EH (cell line): ENCODE results near the gene PHB1.

Source experiments
- DNase-seq: peaks from one replicate; pipeline ENCODE4 v3.0.0-alpha.2; 2015; ENCODE audit warnings: low read depth

PHB1 gene

GRCh38 chr17:49404906-49405305, 9.8 kb downstream of the PHB1 start:
- peak; percentile 53 for DNase-seq

- DNase-seq: no peak
Observed at GRCh38 chr17:49404361-49404760, 10.3 kb downstream of the PHB1 start.

DNA sequence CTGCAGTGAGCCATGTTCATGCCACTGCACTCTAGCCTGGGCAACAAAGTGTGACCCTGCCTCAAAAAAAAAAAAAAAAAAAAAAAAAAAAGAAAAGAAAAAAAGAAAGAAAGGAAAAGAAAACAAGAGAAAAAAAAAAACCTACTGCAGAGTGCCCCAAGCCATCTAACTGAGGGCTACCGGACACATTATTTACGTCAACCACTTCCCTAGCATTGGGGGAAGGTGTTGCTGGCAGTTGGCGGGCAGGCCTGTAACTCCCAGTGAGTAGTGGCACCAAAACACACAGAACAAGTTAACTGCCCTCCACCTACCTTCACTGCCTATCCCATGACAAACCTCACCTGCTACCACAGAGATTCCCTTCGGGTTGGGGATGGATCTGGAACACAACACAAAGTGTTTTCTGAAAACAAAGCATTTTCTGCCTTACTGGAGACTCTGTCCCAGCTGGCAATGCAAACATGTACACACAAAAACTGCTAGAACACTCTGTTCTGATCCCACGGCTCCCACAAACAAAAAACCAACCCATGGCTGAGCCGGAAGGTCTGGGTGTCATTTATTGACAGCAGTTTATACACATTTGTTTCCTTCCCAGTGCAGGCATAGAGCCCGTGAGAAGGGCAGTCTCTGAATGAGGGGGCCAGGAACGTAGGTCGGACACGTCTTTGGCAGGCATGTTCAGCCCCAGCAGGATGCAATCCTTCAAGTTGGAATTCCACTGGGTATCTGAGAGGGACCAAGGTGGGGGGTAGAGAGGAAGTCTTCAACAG, 11.0 kb downstream of the PHB1 start:
- DNase-seq: no peak

DNA sequence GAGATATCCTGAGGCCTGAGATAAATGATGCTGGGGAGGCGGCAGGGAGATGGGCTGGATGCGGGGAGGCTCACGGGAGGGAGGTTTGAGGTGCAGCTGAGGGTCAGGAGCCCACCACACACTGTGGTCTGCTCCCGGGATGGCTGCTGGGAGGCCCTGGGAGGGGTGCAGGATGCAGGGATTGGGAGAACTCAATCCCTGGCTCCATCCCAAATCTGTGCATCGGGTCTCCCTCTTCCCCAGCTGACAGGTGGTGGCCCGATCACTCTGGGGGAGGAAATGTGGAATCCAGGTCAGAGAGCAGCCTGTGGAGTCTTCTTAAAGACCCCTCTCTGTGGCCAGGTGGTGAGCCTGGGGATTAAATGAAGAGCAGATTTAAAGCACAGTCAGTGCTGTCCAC, 12.0 kb downstream of the PHB1 start:
- no peak for DNase-seq

- no peak for DNase-seq
Observed at GRCh38 chr17:49401971-49402611, 12.6 kb downstream of the PHB1 start.

GRCh38 chr17:49399995-49400394, 14.7 kb downstream of the PHB1 start:
- no peak for DNase-seq

GRCh38 chr17:49397586-49397985, 17.1 kb downstream of the PHB1 start:
- DNase-seq: no peak

DNA sequence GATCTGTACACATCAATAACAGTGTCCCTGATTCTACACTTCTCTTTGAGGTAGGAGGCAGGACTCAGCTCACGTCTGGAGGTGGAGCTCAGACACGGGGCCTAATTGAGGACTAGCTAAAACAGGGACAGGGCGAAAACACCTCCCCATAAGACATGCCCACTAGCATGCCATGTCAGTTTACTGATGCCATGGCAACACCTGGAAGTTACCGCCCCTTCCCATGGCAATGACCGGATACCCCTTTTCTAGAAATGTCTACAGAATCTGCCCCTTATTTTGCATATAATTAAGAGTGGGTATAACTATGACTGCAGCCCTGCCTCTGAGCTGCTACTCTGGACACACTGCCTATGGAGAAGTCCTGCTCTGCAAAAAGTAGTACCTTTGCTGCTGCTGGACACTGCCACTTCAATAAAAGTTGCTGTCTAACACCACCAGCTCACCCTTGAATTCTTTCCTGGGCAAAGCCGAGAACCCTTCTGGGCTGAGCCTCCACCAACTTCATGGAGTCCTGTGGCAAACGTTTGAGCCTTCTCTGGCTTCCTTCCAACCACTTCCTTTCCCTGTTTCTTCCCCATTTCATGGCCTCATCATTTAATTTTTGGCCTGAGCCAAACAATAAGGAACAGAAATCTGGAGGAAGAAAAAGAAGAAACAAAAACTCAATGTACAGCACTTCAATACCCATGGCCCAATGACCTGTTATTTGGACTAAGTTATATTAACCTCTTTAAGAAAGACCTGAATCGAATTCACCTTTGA, 21.0 kb downstream of the PHB1 start:
- DNase-seq: peak; percentile 24

DNA sequence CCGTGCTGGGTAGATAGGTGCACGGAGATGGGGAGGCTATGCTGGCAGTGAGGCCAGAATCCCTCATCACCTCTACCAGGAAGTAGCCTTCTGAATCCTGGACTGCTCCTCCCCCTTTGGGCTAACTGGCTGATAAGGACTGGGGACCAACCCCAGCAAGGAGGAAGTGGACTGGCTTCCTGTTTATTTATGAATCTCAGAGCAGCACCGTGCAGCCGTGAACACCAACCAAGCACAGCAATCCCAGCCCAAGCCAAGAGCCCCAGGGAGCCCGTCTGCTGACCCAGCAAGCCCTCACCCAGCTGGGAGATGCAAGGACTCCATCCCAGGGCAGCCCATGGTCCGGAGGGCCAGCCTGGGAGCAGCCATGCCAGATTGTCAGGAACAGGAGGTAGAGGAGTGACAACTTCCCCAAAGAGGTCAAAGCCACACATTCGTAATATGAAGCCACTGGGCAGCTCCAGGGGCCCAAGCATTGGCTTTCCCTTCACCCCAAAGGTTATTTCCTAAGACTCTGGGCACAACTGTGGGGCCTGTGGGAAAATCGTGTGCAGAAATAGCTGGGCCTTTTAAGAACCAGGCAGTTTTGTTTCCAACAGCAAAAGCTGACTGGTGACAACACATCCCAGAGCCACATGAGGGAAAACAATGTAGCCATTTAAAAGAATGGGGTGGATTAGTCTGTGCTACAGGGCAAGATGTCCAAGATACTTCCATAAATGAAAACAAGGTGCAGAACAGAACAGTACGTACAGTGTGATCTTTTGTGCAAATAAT, 23.9 kb downstream of the PHB1 start:
- peak; percentile 47 for DNase-seq

GRCh38 chr17:49389514-49390347, 25.0 kb downstream of the PHB1 start:
- peak; percentile 78 for DNase-seq

- DNase-seq: peak; percentile 35
Observed at GRCh38 chr17:49388692-49389513, 25.8 kb downstream of the PHB1 start.

DNA sequence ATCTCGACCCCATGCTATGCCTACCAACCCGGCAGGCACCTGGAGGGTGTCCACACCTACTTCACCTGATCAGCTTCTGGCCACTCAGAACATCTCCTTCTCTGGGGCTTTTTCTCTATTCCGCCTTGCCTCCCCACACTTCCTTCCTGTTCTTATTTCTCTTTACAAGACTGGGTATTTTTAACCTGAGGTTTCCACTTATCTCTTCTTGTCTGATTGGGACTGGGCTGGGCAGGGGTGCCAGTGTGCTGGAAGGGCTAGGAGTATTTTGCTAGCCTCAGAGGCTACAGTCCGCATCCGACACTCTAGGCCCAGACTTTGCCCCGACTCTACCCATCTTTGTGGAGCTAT, 26.4 kb downstream of the PHB1 start:
- no peak for DNase-seq

DNA sequence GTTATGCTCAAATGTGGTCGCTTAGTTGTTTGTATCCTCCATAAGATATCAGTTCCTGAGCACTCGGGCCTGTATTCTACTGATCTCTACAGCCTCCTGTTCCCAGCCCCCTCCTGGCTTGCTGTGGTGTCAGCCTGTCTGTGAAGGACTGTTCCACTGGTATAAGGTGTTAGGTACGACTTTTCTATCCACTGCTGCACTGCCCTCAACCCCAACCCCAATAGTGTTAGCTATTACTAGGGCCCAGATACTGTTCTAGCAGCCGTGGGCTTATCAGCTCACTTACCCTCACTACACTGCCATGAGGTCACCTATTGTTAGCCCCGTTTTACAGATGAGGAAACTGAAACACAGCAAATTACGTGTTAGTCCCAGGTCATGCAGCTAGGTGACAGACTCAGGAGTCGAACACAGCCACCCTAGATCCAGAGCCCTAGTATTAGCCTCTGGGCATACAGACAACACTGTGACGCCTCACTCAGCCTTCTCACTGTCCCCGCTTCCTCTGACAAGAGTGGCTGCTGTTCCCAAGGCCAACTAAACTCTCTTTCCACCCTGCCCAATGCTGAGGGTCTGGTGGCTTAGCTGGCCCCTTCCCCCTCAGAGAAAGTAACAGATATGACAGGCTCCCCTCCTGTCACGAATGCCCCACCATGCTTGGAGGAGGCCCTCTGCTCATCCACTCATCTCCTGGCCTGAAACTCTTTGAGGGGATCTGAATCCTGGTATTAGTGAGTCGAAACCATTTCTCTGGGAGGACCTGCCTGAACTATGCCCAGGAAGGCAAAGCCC, 27.0 kb downstream of the PHB1 start:
- no peak for DNase-seq

GRCh38 chr17:49386373-49386772, 28.3 kb downstream of the PHB1 start:
- no peak for DNase-seq

GRCh38 chr17:49384951-49385350, 29.7 kb downstream of the PHB1 start:
- no peak for DNase-seq

DNA sequence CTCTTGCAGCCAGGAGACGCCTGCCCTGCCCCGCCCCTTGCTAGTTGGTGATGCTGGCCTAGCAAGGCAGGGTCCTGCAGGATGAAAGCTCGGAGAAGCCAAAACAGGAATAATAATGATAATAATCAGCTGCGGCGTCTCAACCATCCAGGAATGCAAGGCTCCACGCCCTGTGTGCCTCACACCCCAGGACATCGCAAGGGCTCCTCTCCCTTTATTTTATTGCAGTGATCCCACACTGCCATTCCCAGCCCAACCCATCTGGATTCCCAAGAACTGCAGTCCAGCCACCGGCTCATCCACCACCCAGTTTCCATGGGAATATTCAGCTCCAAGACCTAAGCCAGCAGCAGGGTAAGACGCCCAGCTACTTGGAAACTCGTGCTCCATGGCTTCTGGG, 31.6 kb downstream of the PHB1 start:
- peak; percentile 38 for DNase-seq

GRCh38 chr17:49382556-49382955, 32.1 kb downstream of the PHB1 start:
- no peak for DNase-seq

DNA sequence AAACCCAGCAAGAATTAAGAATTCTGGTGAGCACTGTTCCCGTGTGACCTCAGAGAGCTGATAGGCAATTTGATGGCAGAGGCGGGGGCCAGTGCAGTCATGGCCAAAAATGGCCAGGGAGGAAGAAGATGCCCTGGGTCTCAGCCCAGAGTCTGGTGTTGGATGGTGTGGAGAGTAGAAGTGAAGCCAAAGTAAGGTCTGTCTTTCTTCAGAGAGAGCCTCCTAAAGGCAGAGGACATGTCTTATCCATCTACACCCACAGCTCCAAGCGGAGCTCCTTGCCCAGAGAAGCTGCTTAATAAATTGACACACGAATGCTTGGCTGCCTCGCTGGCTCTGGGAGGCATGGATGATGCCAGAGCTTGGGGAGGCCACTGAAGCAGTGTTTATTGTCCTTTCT, 32.9 kb downstream of the PHB1 start:
- no peak for DNase-seq

DNA sequence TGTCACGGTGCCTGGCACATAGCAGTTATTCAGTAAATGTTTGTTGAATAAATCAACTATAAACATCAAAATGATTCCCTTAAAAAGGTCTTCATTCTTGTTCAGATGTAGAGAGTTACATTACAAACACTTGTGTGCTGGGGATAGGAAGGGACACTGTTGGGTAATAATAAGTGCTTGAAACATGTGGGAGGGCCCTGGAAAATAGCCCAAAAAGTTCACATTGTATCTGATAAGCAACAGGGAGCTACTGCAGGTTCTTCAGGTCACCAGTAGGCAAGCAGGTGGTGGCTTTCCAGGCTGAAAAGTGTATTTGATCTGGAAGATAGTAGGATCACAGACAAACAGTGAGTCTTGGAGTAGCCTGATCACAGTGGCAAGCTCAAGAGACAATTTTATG, 33.6 kb downstream of the PHB1 start:
- no peak for DNase-seq

GRCh38 chr17:49379926-49380325, 34.8 kb downstream of the PHB1 start:
- DNase-seq: peak; percentile 28
